Erythroblast (primary cell): ENCODE measurements around the gene WDR82.

ENCODE experiments used
- GATA1 ChIP-seq: IDR thresholded peaks from 2 replicates; pipeline ENCODE4 v1.6.1; 2011; ENCODE audit warnings: low read depth, mild to moderate bottlenecking, control low read depth, low read length, moderate library complexity
- POLR2A ChIP-seq: IDR thresholded peaks from 2 replicates; pipeline ENCODE4 v1.6.1; 2011; ENCODE audit warnings: mild to moderate bottlenecking, low read length

DNA sequence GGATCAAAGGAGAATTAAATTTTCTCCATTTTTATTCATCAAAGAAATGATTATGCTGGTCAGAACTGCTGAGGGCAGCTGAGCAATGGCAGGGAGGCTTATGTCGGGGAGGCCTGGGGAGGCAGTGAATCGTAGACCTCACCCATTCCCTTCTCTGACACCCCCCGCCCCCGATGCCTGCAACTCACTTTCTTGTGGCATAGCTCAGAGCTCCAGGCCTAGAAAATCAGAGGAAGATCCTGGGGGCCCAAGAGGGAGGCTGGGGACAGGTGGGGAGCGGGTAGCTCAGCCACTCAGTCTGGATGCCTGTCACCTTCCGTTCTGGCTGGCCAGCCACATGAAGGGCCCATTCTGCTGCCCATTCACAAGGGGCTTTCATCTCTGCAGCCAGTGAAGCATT is 36.6 kb upstream of the WDR82 start:
- TF ChIP-seq POLR2A (no peak), GATA1 (no peak)
